GF-D8 (cell line): ENCODE results near the gene GADL1.
A peak's percentile ranks its signal among the peaks of the same experiment; 100 is the strongest.

ENCODE experiments used
- DNase-seq: peaks from one replicate; lab custom pipeline; 2025; lab: John Stamatoyannopoulos, UW

The GADL1 gene

DNA sequence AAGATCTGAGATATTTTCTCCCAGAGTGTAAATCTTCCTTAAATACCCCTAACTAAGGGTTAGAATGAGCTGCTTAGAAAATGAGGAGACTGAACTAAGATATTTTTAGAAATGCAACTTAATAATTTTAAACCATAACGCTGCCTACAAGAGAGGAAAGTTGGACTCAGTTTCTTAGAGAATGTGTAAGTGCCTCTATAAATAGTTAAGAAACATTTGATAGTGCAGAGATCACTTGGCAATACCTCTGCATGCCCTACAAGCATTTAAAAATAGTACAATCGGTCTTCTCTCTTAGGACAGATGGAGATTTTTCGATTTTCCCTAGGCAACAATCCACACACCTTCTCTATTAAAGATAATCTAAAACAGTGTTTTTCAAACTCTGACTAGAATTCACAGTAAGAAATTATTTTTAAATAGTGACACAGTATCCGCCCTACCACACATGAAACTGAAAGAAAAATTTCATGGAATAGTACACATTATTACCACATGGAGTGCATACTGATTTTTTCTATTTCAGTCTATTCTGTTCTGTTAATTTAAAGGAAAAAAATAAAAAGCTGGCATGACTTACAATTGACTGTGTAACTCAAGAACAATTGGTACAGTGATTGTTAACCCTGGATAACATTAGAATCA, 83.2 kb downstream of the GADL1 start:
- DNase-seq, result no peak

DNA sequence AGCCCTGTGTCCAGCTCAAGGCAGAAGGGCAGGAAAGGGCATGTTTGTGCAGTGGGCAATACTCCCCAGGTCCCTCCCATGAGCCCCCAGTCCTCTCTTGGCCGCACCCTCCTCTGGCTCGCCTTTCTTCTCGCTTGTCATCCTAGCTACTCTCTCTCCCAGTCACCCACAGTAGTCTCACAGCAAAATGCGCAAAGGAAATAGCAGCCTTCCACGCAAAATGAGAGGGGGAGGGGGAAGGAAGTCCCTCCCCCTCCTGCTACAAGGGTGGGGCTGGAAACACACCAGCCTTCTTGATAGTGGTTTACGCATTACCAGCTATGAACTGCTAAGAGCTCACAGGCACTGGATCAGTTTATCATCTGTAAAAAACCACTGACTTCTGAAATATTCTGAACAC, 83.8 kb downstream of the GADL1 start:
- DNase-seq, result no peak

DNA sequence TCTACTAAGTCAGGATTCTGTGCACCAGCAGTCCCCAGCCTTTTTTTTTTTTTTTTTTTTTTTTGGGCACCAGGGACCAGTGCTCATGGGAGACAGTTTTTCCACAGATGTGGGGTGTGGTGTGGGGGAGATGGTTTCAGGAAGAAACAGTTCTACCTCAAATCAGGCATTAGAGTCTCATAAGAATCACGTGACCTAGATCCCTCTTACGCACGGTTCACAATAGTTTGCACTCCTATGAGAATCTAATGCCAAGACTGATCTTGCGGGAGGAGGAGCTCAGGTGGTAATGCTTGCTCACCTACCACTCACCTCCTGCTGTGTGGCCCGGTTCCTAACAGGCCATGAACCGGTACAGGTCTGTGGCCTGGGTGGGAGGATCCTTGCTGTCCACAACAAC, 88.8 kb downstream of the GADL1 start:
- DNase-seq, result no peak

DNA sequence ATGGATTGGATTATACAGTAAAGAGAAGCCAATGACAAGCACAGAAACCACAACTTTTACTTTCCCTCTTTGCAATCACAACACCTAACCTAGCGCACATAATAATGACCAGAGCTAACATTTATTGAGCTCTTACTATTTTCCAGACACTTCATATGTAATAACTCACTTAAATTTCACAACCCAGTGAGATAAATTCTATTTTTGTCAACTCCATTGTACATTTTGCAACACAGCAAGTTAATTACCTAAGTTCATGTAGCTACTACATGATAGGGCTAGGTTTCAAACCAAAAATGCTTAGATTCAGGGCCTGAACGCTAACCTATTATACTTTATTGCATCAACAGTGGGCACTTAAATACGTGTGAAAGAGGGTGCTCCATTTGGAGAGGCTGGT, 89.5 kb downstream of the GADL1 start:
- no peak for DNase-seq

DNA sequence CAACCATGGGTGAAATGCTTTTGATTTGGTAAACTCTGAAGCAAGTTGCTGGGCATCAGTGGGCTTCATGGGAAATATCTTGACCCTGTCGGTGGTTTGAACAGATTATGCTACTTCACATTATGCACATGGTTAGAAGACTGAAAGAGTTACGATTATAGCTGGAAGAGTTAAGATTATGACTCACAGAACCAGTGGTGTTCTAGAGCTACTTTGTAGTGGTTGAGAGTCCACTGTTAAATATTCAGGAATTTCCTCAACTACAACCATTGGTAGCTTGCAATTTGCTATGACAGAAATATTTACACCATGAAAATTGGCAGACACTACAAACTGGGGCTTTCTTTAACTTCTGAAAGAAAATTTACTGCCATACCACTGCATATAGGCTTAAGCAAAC, 99.3 kb downstream of the GADL1 start:
- DNase-seq, result no peak

DNA sequence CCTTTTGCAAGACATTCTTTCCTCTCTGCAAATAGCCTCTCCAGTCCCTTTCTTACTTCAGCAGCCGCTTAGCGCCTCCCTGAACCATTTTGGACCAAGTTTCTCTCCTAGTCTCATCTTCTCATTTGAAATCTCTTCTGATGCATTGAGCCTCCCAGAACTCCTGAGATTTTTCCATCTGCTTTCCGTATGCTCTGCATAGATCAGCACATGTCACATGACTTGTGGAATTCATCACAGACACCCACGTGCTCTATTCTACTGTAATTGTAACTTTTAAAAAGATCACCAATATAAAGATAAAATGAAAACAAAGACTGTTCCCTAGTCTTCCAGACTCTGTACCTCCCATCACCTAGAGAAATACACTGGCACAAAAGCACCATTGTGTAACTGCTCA, 100.7 kb downstream of the GADL1 start:
- DNase-seq, result no peak

DNA sequence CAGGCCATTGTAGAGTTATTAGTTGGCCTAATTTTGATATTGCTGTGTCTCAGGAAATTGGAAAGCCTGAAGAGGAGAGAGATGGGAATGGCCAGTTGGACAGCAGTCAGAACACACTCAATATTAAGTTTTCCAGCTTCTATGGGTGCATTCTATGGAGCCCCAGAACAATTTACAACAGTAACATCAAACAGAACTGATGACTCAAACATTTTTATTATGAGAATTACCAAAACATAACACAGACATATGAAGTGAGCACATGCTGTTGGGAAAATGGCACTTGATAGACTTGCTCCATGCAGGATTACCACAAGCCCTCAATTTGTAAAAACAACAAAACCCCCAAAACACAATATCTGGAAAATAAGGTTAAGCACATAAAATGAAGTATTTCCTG, 104.3 kb downstream of the GADL1 start:
- no peak for DNase-seq

DNA sequence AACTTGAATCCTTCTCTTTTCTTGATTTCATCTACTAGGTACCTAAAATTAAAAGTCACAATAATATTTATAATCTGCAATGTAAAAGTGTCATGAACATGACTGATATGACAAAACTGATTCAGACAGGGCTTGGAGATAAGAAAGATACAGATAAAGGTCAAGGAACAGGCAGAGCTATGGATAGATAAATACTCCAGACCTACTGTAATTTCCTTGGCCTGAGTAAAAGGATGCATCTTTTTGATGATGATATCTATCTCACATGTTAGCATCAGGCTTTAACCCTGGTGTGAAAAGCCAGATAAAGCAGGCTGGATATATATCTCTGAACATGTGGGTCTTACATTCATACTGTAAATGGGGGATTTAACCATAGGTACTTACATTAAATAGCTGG, 108.1 kb downstream of the GADL1 start:
- no peak for DNase-seq

DNA sequence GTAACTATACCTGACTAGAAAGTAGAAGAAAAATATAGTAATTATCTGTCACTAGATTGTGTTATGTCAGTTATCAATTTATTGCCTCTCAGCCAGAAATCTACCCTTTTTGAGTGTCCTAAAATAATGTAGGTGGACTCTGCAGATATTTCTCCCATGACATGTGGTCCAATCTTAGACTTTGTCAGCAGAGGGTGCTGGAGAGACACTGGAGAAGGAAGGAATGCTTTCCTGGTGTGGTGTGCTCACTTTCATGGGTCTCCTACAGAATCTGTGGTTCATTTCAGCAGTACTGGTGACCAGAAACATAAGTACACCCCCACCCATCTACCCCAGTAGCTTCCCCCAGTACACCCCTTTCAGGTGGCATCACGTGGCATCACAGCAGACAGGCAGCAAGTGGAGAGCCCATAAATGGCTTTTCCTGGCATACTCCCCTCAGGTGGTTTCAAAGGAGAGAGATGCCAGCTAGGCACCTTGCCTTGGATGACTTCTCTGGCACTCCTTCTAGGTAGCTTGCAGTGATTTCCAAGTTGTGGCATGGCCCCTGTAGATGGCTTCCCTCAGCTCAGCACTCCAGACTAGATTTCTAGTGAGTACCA, 114.7 kb downstream of the GADL1 start:
- no peak for DNase-seq

DNA sequence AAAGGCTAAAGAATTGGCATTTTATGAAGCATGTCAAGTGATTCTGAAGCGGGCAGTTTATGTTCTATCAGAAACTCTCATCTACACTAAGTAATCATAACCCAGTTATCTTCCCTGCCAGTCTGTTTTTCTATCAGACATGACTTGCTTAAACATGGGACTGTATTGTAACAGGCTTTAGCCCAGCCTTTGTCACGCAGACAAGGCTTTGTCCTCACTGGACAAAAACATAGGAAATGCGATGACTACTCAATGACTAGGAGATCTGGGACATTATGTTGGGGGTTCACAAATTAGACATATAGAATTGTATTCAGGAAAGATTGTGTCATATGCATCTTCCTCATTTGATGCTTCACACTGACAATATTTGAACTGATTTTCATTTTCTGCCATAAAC, 115.5 kb downstream of the GADL1 start:
- DNase-seq, result no peak

DNA sequence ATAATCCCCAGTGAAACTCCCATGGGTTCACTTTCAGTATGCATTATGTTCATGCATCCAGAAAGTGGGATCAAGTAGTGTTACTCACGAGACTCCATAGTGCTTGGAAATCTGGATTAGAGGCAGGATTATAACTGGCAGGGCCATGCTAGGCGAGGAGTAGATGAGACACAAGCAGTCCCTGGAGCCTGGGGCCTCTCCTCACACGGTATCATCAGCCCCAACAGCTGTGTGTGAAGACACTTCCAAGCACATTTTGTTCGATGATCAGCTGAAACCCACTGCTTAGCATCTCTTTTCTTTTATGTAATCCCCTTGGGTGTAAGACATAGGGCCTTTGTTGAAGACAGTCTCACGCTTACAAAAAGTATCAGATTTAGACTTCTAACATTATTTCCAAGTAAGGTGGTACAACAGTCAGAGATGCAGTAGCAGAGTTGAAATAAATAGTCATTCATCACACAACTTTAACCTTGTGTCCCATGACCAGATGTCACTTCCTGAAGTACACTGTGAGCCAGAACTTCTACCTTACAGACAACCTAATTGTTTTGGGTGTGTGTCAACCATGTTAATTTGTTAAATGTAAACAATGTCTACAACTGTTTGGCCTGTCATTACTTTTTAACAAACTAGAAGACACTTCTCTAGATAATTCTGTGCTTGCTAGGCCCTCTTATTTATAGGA, 116.9 kb downstream of the GADL1 start:
- DNase-seq, result no peak

DNA sequence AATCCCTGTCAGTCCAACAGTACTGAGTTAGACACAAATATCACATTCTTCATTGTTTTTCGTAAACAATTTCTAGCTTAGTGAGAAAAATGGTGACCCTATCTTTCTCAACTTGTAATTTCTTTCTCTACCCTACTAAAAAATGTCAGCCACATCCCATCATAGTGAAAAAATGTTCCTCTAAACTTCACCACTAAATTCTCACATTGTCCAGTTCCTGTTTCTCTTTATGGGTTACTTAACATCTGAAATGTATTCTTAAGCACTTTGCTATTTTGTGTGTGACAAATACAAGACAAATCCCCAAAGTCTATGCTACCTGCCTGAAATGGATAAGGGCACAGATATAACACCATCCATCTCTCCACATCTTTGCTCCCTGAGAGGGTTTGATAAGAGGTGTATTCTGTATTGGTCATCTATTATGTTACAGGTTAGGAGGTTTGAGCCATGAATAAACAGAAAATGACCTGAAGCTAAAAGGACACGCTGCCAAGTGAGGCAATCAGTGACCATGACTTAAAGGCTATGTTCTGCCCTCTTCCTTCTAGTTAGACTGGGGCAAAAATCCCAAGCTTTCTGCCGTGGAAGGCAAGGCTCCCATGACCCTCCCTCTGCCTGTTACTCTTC, 118.2 kb downstream of the GADL1 start:
- no peak for DNase-seq

DNA sequence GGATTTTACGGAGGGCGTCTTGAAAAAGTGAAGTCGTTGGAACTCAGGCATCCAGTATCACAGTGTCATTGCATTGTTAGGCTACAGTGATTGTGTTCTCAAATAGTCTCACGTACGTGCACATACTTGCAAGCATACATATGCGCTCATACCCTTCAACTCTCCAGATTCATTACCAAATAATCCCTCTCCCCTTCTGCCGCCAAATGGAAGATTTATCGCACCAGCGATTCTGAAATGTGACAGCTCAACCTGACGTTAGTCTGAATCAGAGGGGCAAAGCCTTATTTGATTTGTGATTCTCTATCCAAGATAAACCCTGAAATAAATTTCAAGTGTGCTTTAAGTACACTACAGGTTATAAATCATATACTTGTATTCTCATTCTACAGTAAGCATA, 119.4 kb downstream of the GADL1 start:
- DNase-seq, result no peak

DNA sequence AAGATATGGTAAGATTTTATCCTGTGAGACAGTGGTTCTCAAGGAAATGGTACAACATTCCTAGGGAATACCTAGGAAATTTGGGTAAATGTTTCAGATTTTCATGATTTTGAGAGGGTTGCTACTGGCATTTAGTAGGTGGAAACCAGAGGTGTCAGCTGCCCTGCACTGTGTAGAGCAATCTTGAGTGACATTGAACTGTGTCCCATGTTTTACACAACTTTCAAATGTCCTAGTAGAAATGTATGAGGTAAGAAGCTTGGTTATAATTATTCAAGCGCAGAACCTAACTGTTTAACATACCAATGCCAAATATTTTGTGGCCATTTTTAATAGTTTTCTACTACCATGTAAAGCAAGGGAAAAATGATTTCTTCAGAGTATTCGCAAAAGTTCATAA, 120.4 kb downstream of the GADL1 start:
- no peak for DNase-seq

DNA sequence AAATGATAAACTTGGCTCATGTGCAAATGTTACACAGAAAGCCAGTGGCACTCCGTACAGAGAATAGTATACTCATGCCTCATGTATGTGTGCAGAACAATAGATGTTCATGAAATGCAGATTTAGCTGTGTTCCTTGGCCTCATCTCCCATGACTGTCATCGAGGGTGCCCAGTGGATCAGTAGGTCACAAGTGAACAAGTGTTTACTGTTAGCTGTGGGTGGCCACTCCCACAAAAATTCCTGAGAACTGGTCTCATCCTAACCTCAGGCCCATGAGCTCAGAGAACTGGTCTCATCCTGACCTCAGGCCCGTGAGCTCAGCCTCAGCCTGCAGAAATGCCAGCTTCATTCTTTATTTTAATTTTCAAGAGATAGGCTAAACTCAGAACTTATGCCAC, 124.1 kb downstream of the GADL1 start:
- DNase-seq, result no peak

DNA sequence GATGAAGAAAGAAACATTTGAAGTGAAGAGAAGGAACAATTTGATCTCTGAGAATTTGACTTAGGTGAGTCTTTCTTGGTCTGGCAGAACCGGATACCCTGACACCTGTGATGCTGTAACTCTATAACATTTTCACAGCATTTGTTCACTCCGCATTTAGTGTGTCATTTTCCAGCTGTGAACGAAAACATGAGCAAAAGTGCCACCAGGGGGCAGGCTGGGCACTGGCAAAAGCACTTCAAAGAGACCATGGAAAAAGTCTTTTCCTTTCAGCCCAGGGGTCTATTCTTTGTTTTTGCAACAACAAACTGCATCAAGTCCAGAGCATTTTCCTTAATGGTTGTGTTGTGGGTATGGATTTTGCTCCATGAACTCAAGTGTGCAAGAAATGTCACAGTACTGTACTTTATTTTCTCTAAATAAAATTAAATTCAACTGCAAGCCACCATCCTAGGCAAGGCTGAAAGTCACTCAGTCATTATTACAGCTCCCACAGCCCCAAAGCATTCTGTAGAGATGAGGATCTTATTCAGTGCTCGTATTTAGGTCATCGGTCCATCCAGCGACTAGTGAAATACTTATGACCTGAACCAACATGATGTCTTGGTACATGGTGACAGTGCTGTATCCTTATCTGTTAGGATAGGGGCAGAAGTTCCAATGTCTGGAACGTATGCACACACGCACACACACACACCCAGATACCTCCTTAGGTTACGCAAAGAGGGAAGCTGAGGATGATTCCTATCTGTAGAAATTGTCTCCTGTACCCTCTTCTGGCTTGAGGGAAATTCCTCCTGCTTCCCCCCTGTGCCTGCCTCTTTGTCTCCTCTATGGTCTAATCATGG, 125.5 kb downstream of the GADL1 start:
- DNase-seq, result peak; percentile 2

DNA sequence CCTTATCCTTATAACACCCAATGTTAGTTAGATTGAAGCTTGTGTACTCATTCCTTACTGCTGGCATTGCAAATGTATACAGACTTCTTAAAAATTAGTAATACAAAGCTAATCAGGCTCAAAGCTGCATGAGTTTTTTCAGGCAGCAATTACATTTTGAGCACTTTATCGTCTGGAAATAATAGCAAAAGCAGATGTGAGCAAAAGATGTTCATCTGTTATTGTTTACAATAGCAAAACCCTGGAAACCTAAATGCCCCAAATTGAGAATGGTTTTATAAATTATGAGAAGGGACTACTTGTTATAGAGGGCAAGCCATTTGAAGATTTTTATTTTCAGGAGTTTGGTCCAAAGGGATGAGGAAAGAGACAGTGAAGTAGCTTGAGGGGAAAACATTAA, 126.4 kb downstream of the GADL1 start:
- no peak for DNase-seq

DNA sequence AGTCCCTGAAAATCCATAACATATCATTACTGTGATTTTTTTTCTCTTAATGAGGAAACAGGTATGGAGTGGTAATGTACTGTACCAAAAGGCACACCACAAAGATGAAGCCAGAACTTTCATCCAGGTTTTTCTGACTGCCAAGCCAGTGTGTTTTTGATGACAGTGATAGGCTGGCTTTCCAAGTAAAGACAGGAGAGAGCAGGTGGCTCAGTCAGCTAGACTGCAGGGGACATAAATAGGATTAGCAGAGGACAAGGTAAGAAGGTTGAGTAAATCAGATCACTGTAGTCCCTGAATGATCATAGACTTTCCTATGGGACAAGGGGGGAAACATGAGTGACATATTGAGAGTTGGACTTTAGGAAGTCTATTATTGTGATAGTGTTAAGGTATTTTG, 127.9 kb downstream of the GADL1 start:
- DNase-seq, result no peak

DNA sequence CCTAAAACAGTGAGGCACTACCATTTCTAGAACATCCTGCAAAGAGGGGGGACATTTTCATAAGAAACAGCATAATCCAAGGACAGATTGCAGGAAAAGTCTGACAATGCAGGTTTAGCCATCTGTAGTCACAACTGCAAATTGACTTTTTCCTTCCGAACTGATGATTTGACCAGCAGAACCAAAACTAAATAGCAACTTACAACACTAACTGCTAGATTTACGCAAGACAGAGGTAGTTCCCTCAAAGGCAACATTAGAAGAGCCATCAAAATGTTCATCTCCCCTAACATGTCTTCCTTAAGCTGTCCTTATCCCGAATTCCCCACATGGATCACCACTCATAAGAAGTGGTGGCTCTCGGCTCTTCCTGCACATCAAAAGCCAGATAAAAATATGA, 129.6 kb downstream of the GADL1 start:
- no peak for DNase-seq

DNA sequence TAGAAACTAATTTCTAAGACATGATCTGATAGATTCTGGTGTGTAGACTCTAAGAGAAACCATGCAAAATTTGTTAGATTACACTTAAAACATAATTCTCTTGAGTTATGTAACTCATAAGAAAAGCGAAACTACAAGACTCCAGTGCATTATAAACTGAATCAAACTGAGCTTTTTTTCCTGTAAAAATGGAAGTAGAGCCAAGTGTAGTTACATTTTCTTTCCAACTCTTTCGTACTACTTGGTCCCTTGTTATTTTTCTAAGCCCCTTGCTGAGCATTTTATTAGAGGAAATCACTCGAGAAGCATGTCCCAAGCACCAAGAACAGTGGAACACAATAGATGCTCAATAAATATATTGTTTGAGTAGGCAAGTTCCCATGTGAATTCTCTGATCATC, 130.2 kb downstream of the GADL1 start:
- DNase-seq, result no peak

DNA sequence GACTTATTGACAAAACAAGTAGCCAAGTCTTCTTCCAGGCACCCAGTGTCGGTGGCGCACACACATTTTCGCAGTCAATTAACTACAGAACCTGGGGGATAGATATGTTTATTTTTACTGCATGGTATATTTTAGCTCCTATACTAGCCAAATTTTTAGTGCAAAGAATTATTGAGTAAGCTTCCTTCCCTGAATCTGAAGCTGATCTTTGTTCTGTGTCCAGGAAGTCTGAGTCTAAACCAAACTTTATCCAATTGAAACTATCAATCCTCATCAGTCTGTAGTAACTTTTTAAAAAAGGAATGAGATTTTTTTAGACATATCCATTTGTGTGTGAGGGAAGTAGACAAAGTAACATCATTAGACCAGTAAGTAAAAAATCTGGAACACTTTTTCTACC, 133.1 kb downstream of the GADL1 start:
- DNase-seq, result no peak

DNA sequence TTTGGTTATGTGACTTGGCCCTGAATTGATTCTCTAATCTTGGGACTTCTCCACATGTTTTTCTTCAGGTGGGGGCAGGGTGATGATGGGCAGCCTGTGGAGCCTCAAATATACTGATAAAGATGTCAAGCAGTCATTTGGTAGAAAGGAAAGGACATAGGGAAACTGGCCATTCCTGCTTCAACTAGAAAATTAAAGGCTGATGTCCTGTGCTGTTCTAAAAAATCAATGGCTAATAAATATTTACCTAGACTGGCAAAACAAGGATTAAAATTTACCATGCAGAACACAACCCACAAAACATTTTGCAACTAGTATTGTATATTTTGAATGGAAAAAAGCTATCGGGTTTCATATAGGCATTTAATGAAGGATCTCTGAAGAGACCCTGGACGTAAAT, 133.7 kb downstream of the GADL1 start:
- DNase-seq, result no peak
